ENCODE data around the gene ITGAX. TPM values are rescaled to one million over a fixed set of nuclear protein-coding genes. Genes with fewer than 3 reads are reported as not detected.

Gene ITGAX
- 2.4 and 3.4 TPM in 2 replicates for total RNA-seq (2014; rRNA removed; shearing (Covaris generic))

DNA sequence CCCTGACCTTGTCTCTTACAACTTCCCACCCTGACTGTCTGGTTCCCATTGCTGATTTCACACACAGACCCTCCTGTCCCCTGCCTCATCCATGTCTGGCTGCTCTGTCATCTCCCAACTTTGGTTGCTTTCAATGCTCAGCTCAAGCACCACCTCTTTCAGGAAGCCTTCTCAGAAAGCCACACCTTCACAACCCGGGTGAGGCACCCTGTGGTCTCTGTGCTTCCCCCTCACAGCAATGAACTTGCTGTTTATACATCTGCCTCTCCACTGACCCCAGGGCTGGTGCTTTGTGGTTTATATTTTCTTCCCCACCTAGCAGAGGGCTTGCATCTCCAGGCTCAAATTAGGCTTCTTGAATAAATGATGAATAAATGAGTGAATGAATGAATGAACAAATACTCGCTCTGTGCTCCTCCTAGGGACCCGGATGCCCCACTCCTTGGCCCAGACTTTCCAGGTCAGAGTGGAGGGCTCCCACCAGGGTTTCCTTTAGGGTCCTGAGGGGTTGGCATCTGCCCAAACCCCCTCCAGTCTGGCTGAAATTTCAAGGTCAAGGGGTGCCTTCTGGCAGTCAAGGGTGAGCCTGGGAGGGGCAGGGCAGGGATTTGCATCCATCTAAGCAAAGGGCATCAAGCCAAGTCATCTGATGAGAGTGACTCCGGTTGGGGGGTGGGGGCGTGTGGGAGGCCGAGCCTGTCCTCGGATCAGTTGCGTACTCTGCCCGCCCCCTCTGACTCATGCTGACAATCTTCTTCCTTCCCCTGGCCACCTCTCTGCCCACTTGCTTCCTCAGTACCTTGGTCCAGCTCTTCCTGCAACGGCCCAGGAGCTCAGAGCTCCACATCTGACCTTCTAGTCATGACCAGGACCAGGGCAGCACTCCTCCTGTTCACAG is at the start of gene ITGAX:
TSS of gene ITGAX (plus strand) at position 783 of the 898 bp plus-strand sequence. CDS start at position 862, 79 bp downstream.

DNA sequence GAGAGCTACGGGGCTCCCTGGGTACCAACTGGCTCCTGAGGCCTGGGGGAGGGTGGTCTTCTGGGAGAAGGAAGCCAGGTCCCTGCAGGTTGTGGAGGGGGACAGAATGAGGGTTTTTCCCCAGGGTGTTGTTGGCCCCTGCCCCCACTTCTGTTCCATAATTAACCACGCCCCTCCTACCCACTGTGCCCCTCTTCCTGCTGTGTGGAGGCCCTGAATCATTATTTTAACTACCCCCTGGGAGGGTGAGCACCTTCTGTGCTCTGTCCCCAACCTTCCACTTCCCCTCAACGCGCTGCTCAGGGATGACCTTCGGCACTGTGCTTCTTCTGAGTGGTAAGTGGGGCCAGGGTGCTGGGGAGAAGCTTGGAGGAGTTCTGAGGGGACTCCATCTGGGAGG is 38.1 kb downstream of the ITGAX start, which contains the start of gene ITGAD:
TSS of gene ITGAD (plus strand) at position 280 of the 400 bp plus-strand sequence. CDS start at position 306, 26 bp downstream.

DNA sequence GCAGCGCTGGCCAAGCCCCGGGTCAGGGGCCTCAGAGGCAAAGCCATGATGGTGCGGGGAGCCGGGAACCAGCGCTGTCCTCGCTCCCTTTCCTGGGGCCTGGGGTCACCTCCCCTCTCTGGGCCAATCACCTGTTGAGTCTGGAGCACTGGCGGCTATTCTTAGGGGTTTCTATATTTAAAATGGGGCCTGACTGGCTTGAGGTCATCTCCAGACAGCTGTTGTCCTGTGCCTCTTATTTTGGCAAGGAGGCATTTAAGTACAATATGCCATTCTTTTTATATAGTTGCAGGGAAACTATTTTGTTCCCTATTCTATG is 73.3 kb downstream of the ITGAX start, which contains the start of gene COX6A2:
TSS of gene COX6A2 (minus strand) at position 82 of the 319 bp plus-strand sequence. CDS start at position 47, 35 bp downstream.

Other genes starting within 250 kb of the ITGAX start
- 39.1 and 49.7 TPM in 2 replicates for gene BCKDK, start 246.8 kb upstream of the ITGAX start, total RNA-seq (2014; rRNA removed; shearing (Covaris generic))
- gene KAT8, start 237.5 kb upstream of the ITGAX start, total RNA-seq (2014; rRNA removed; shearing (Covaris generic)), result 40.7 and 59.5 TPM in 2 replicates
- not detected in 2 replicates for gene PRSS8, start 219.4 kb upstream of the ITGAX start, total RNA-seq (2014; rRNA removed; shearing (Covaris generic))
- 0.98 TPM in 1 of 2 replicates, not detected in the other for gene PRSS36, start 205.1 kb upstream of the ITGAX start, total RNA-seq (2014; rRNA removed; shearing (Covaris generic))
- gene FUS, start 175.0 kb upstream of the ITGAX start, total RNA-seq (2014; rRNA removed; shearing (Covaris generic)), result 62.7 and 76.7 TPM in 2 replicates
- not detected in 2 replicates for gene PYCARD, start 152.4 kb upstream of the ITGAX start, total RNA-seq (2014; rRNA removed; shearing (Covaris generic))
- gene TRIM72, start 141.1 kb upstream of the ITGAX start, total RNA-seq (2014; rRNA removed; shearing (Covaris generic)), result not detected in 2 replicates
- not detected in 2 replicates for gene PYDC1, start 138.0 kb upstream of the ITGAX start, total RNA-seq (2014; rRNA removed; shearing (Covaris generic))
- gene ITGAM, start 95.2 kb upstream of the ITGAX start, total RNA-seq (2014; rRNA removed; shearing (Covaris generic)), result 0.37 TPM in 1 of 2 replicates, not detected in the other
- gene ITGAD, start 38.2 kb downstream of the ITGAX start, total RNA-seq (2014; rRNA removed; shearing (Covaris generic)), result 0.19 TPM in 1 of 2 replicates, not detected in the other
- not detected in 2 replicates for gene COX6A2, start 73.2 kb downstream of the ITGAX start, total RNA-seq (2014; rRNA removed; shearing (Covaris generic))
- 0.30 and 0.40 TPM in 2 replicates for gene ZNF843, start 87.6 kb downstream of the ITGAX start, total RNA-seq (2014; rRNA removed; shearing (Covaris generic))
- gene ARMC5, start 104.3 kb downstream of the ITGAX start, total RNA-seq (2014; rRNA removed; shearing (Covaris generic)), result 24.9 and 26.0 TPM in 2 replicates
- 19.2 and 22.0 TPM in 2 replicates for gene TGFB1I1, start 117.0 kb downstream of the ITGAX start, total RNA-seq (2014; rRNA removed; shearing (Covaris generic))
- 0.53 TPM in 1 of 2 replicates, not detected in the other for gene SLC5A2, start 127.9 kb downstream of the ITGAX start, total RNA-seq (2014; rRNA removed; shearing (Covaris generic))
- gene RUSF1, start 153.2 kb downstream of the ITGAX start, total RNA-seq (2014; rRNA removed; shearing (Covaris generic)), result 74.7 and 80.5 TPM in 2 replicates
- gene AHSP, start 172.7 kb downstream of the ITGAX start, total RNA-seq (2014; rRNA removed; shearing (Covaris generic)), result not detected in 2 replicates

Data from A375 (cell line).